ENCODE data around the gene FBXW12.
A peak's percentile ranks its signal among the peaks of the same experiment; 100 is the strongest.
"Not testable (repeated sequence)": the region's sequence is repeated elsewhere in the genome, so short reads cannot be mapped to it uniquely, and the experiment has no call there.

FBXW12 gene

GRCh38 chr3:48400824-48401433, 28.9 kb downstream of the FBXW12 start:
- Mint-ChIP-seq H3K4me1 (no peaks in the 10 kb centered on the region), H3K9me3 (no peaks in the 10 kb centered on the region), H3K27ac (peak overlapping the region; percentile 60), H3K4me3 (no peak overlapping the region), H3K36me3 (no peaks in the 10 kb centered on the region)
- peak; percentile 31 to 65 for DNase-seq (ENCODE audit: low spot score in 2 of 2)
- ATAC-seq: peak; percentile 74

GRCh38 chr3:48401434-48401901, 29.4 kb downstream of the FBXW12 start:
- not testable (repeated sequence) for H3K4me3 Mint-ChIP-seq, H3K4me1 Mint-ChIP-seq, H3K27ac Mint-ChIP-seq, H3K36me3 Mint-ChIP-seq, H3K9me3 Mint-ChIP-seq, ATAC-seq
- DNase-seq (ENCODE audit: low spot score in 2 of 2): peak in 1 of 2 donors; percentile 45

- H3K4me1 Mint-ChIP-seq: no peaks in the 10 kb centered on the region
- H3K4me3 Mint-ChIP-seq: no peak overlapping the region
- H3K36me3 Mint-ChIP-seq: no peaks in the 10 kb centered on the region
- H3K9me3 Mint-ChIP-seq: no peaks in the 10 kb centered on the region
- no peak for ATAC-seq
- peak overlapping the region; percentile 66 for H3K27ac Mint-ChIP-seq
- peak; percentile 1 to 30 for DNase-seq (ENCODE audit: low spot score in 2 of 2)
Observed at GRCh38 chr3:48402281-48402732, 30.3 kb downstream of the FBXW12 start.

- H3K4me1 Mint-ChIP-seq: no peaks in the 10 kb centered on the region
- no peak overlapping the region for H3K4me3 Mint-ChIP-seq
- peak overlapping the region; percentile 66 for H3K27ac Mint-ChIP-seq
- no peak for ATAC-seq
- DNase-seq (ENCODE audit: low spot score in 2 of 2): no peak
- H3K36me3 Mint-ChIP-seq: no peaks in the 10 kb centered on the region
- H3K9me3 Mint-ChIP-seq: no peaks in the 10 kb centered on the region
Observed at GRCh38 chr3:48402907-48403306, 30.9 kb downstream of the FBXW12 start.

DNA sequence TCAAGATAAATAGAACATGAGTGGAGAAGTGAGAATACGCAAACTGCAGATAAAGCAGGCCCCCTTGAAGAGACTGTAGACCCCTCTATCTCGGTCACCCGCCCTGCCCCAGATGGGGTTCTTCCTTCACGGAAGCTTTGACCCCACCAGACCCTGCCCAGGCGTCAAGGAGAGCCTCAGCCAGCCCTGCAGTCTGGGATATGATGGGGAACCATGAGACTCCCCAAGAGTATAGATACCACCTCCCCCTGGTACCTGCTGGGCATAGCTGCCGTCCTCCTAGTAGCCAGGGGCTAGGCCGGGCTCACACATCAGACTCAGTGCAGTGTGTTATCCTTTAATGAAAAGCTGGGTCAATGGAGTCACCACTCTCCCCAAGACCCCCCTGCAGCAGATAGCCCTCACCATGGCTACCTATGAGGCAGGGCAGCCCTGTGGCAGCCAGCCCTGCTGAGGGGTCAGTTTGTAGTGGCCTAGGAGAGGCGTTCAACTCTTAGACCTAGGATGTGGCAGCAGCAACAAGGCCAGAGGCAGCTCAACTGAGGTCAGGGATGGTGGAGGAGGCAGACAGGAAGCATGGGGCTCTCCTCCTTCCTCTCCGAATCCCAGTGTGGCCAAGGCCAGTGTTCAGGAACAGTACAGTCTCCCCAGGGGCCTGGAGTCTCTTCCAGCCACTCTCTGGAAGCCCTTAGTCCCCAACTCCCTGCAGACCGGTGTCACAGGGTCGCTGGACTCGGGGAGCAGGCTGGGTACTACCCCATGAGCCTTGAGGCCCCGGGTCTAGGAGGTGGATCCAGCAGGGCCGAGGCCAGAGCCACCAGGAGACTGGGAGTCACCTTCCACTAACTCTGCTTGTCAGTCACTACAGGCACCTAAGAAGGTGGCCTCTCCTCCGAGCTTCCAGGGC, 31.8 kb downstream of the FBXW12 start:
- peak overlapping the region; percentile 66 for H3K27ac Mint-ChIP-seq
- no peaks in the 10 kb centered on the region for H3K36me3 Mint-ChIP-seq
- H3K4me1 Mint-ChIP-seq: no peaks in the 10 kb centered on the region
- DNase-seq (ENCODE audit: low spot score in 2 of 2) (peak in 1 of 2 donors; percentile 41), ATAC-seq (no peak)
- no peaks in the 10 kb centered on the region for H3K9me3 Mint-ChIP-seq
- no peak overlapping the region for H3K4me3 Mint-ChIP-seq

GRCh38 chr3:48404440-48405342, 32.7 kb downstream of the FBXW12 start:
- Mint-ChIP-seq H3K4me3 (no peak overlapping the region), H3K9me3 (no peaks in the 10 kb centered on the region), H3K27ac (no peak overlapping the region), H3K4me1 (no peaks in the 10 kb centered on the region), H3K36me3 (no peaks in the 10 kb centered on the region)
- ATAC-seq (no peak), DNase-seq (ENCODE audit: low spot score in 2 of 2) (peak in 1 of 2 donors; percentile 43)

- H3K9me3 Mint-ChIP-seq: no peaks in the 10 kb centered on the region
- no peaks in the 10 kb centered on the region for H3K4me1 Mint-ChIP-seq
- ATAC-seq: no peak
- H3K4me3 Mint-ChIP-seq: no peak overlapping the region
- no peaks in the 10 kb centered on the region for H3K36me3 Mint-ChIP-seq
- peak; percentile 1 to 45 for DNase-seq (ENCODE audit: low spot score in 2 of 2)
- peak overlapping the region; percentile 17 for H3K27ac Mint-ChIP-seq
Observed at GRCh38 chr3:48405343-48405881, 33.4 kb downstream of the FBXW12 start.

- Mint-ChIP-seq H3K4me3 (no peak overlapping the region), H3K27ac (peak overlapping the region; percentile 63), H3K36me3 (no peaks in the 10 kb centered on the region), H3K9me3 (no peaks in the 10 kb centered on the region), H3K4me1 (no peaks in the 10 kb centered on the region)
- no peak for ATAC-seq
- no peak for DNase-seq (ENCODE audit: low spot score in 2 of 2)
Observed at GRCh38 chr3:48405971-48406370, 34.0 kb downstream of the FBXW12 start.

DNA sequence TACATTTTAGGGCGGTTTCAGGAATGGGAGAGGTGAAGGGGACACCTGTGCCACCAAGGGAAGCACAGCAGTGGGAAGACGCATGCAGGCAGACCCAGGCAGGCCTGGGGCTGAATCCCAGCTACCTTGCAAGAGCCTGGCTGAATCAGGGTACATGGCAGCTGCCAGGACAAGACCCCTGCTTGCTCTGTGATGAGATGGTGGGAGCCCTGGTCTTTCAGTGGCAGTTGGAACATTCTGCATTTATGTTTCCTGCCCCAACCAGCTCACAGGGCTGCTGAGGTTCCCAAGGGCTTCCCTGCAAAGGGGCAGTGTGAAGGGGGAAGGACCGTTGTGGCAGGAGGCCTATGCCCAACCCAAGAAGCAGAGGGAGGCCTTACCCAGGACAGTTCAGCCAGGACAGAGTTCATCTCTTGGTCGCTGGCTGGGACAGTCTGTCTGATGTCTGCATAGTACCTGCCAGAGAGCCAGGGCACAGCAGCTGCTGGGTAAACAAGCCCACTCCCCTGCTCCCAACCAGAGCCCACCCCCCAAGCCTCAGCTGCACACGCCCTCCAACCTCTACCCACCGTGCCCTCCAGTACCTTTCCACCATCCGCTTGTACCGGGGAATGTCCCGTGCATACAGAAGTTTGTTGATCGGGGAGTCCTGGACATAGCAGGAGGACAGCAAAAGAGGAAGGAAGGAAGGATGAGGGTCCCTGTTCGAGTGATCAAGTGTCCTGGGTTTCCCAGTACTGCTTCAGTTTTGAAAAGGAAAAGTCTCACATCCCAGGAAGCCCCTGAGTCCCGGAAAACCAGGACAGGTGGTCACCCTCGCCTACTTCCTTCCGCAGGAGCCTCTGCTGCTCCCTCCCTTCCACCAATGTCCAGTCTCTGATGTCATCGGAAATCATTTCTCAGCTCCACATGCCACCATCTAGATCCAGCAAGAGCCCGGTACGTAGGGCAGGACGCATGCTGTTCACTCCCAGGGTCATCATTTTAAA, 34.7 kb downstream of the FBXW12 start:
- ATAC-seq (no peak), DNase-seq (ENCODE audit: low spot score in 2 of 2) (peak in 1 of 2 donors; percentile 46)
- peak overlapping the region; percentile 63 for H3K27ac Mint-ChIP-seq
- H3K36me3 Mint-ChIP-seq: no peaks in the 10 kb centered on the region
- H3K9me3 Mint-ChIP-seq: no peaks in the 10 kb centered on the region
- H3K4me1 Mint-ChIP-seq: no peaks in the 10 kb centered on the region
- H3K4me3 Mint-ChIP-seq: no peak overlapping the region

DNA sequence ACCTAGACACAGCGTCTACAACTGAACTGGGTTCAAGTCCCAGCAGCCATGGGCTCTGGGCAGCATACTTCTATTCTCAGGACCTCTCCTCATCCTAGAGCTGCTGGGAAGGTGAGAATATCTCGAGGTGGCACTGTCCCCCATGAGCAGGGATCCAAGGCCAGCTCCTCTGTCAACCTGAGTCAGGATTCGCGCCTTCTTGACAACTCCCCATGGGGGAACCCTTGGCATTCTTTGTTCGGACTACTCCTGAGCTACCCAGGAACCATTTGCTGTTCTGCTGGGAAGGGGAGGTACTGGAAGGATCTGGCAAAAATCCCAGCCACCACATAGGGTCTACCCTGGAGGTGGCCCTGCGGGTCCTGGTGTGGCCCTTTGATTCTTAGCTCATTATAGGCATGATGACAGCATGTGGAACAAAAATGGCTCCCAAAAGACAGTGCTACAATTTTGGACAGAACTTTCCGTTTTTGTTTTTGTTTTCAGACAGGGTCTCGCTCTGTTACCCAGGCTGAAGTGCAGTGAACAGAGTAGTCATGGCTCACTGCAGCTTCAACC, 35.6 kb downstream of the FBXW12 start:
- Mint-ChIP-seq H3K27ac (peak overlapping the region; percentile 63), H3K36me3 (no peaks in the 10 kb centered on the region), H3K9me3 (no peaks in the 10 kb centered on the region), H3K4me1 (no peaks in the 10 kb centered on the region), H3K4me3 (no peak overlapping the region)
- ATAC-seq (no peak), DNase-seq (ENCODE audit: low spot score in 2 of 2) (peak in 1 of 2 donors; percentile 39)

- Mint-ChIP-seq H3K4me1 (no peaks in the 10 kb centered on the region), H3K4me3 (no peak overlapping the region), H3K36me3 (no peaks in the 10 kb centered on the region), H3K27ac (peak overlapping the region; percentile 14), H3K9me3 (no peaks in the 10 kb centered on the region)
- DNase-seq (ENCODE audit: low spot score in 2 of 2) (no peak), ATAC-seq (no peak)
Observed at GRCh38 chr3:48408823-48409281, 36.8 kb downstream of the FBXW12 start.

- H3K27ac Mint-ChIP-seq: peak overlapping the region; percentile 20
Observed at GRCh38 chr3:48409291-48410201, 37.5 kb downstream of the FBXW12 start.

More at GRCh38 chr3:48409291-48410201, 37.5 kb downstream of the FBXW12 start:
- H3K4me3 Mint-ChIP-seq: no peak overlapping the region
- H3K4me1 Mint-ChIP-seq: no peaks in the 10 kb centered on the region
- no peaks in the 10 kb centered on the region for H3K9me3 Mint-ChIP-seq
- H3K36me3 Mint-ChIP-seq: no peaks in the 10 kb centered on the region
- no peak for DNase-seq (ENCODE audit: low spot score in 2 of 2)
- ATAC-seq: no peak

All from stimulated activated effector memory CD8-positive, alpha-beta T cell treated with anti-CD3 and anti-CD28 coated beads, Interleukin-12 subunit alpha, Interleukin-12 subunit beta, amount 100 ng/mL, for 72 hours (primary cell).